SK-N-SH treated with all-trans-retinoic acid at 6 μM for 48 hours (cell line): ENCODE data around the gene CCDC93.

Experiments used
- ATAC-seq: fragments of 200-7000 bp; cut with Tn5 transposase; 3 replicates; pipeline ENCODE4 v1.9.1; 2020; ENCODE audit warnings: mild to moderate bottlenecking, moderate library complexity
- ARNTL ChIP-seq: fragments of 450-650 bp; formaldehyde crosslinking; IDR thresholded peaks from 2 replicates; pipeline ENCODE4 v1.5.0; 2020; ENCODE audit warnings: low read depth, mild to moderate bottlenecking, moderate library complexity, borderline replicate concordance
- BACH2 ChIP-seq: fragments of 250-450 bp; sonication (Bioruptor Pico); IDR thresholded peaks from 2 replicates; pipeline ENCODE4 v1.9.0; 2021; ENCODE audit warnings: mild to moderate bottlenecking, borderline replicate concordance
- CSDC2 ChIP-seq: fragments of 250-450 bp; sonication (Bioruptor Pico); IDR thresholded peaks from 2 replicates; pipeline ENCODE4 v1.5.0; 2020; ENCODE audit warnings: mild to moderate bottlenecking, moderate library complexity
- ESRRG ChIP-seq: fragments of 250-450 bp; sonication (Bioruptor Pico); IDR thresholded peaks from 2 replicates; pipeline ENCODE4 v1.6.1; 2021; ENCODE audit warnings: mild to moderate bottlenecking
- GLIS3 ChIP-seq: fragments of 250-450 bp; sonication (Bioruptor Pico); IDR thresholded peaks from 2 replicates; pipeline ENCODE4 v1.5.0; 2020; ENCODE audit warnings: mild to moderate bottlenecking, moderate library complexity
- ISL1 ChIP-seq: fragments of 250-450 bp; sonication (Bioruptor Pico); IDR thresholded peaks from 2 replicates; pipeline ENCODE4 v2.1.2; 2022; ENCODE audit warnings: mild to moderate bottlenecking, moderate library complexity
- OSR1 ChIP-seq: fragments of 250-450 bp; sonication (Bioruptor Pico); IDR thresholded peaks from 2 replicates; pipeline ENCODE4 v1.8.0; 2022; ENCODE audit warnings: moderate library complexity, mild to moderate bottlenecking, inconsistent platforms
- PATZ1 ChIP-seq: fragments of 250-450 bp; sonication (Bioruptor Pico); IDR thresholded peaks from 2 replicates; pipeline ENCODE4 v1.8.0; 2020; ENCODE audit warnings: mild to moderate bottlenecking, moderate library complexity, borderline replicate concordance
- PPARA ChIP-seq: fragments of 250-450 bp; sonication (Bioruptor Pico); IDR thresholded peaks from 2 replicates; pipeline ENCODE4 v1.5.0; 2020; ENCODE audit warnings: mild to moderate bottlenecking, borderline replicate concordance
- RARB ChIP-seq: fragments of 250-450 bp; sonication (Bioruptor Pico); IDR thresholded peaks from 2 replicates; pipeline ENCODE4 v1.8.0; 2021; ENCODE audit warnings: mild to moderate bottlenecking, moderate library complexity
- SNAI2 ChIP-seq: fragments of 250-450 bp; sonication (Bioruptor Pico); IDR thresholded peaks from 2 replicates; pipeline ENCODE4 v1.5.0; 2020; ENCODE audit warnings: mild to moderate bottlenecking, moderate library complexity
- TCF4 ChIP-seq: fragments of 250-450 bp; sonication (Bioruptor Pico); IDR thresholded peaks from 2 replicates; pipeline ENCODE4 v1.8.0; 2021; ENCODE audit warnings: mild to moderate bottlenecking, moderate library complexity, borderline replicate concordance
- TOX ChIP-seq: fragments of 250-450 bp; sonication (Bioruptor Pico); IDR thresholded peaks from 2 replicates; pipeline ENCODE4 v1.8.0; 2021; ENCODE audit warnings: mild to moderate bottlenecking, moderate library complexity, borderline replicate concordance
- ZC3H10 ChIP-seq: fragments of 250-450 bp; sonication (Bioruptor Pico); IDR thresholded peaks from 2 replicates; pipeline ENCODE4 v1.5.1; 2021; ENCODE audit warnings: mild to moderate bottlenecking, moderate library complexity
- ZFP3 ChIP-seq: fragments of 250-450 bp; sonication (Bioruptor Pico); IDR thresholded peaks from 2 replicates; pipeline ENCODE4 v1.5.0; 2020; ENCODE audit warnings: mild to moderate bottlenecking, moderate library complexity
- ZFP30 ChIP-seq: fragments of 450-650 bp; formaldehyde crosslinking; IDR thresholded peaks from 2 replicates; pipeline ENCODE4 v1.5.0; 2022; ENCODE audit warnings: mild to moderate bottlenecking, moderate library complexity
- ZNF565 ChIP-seq: fragments of 450-650 bp; formaldehyde crosslinking; conservative IDR thresholded peaks from 2 replicates; pipeline ENCODE4 v1.5.0; 2020; ENCODE audit warnings: low read depth, mild to moderate bottlenecking, moderate library complexity
- ZNF70 ChIP-seq: fragments of 450-650 bp; formaldehyde crosslinking; IDR thresholded peaks from 2 replicates; pipeline ENCODE4 v1.5.0; 2020; ENCODE audit warnings: mild to moderate bottlenecking, moderate library complexity
- ZNF8 ChIP-seq: fragments of 450-650 bp; formaldehyde crosslinking; IDR thresholded peaks from 2 replicates; pipeline ENCODE4 v1.5.0; 2020; ENCODE audit warnings: mild to moderate bottlenecking, moderate library complexity
- TF ChIP-seq, protein P1 (sequence below): fragments of 250-450 bp; sonication (Bioruptor Pico); IDR thresholded peaks from 2 replicates; pipeline ENCODE4 v1.5.0; 2020; ENCODE audit warnings: mild to moderate bottlenecking, moderate library complexity
- TF ChIP-seq, protein P2 (sequence below): fragments of 250-450 bp; sonication (Bioruptor Pico); IDR thresholded peaks from 2 replicates; pipeline ENCODE4 v1.8.0; 2021; ENCODE audit warnings: low read depth, mild to moderate bottlenecking, moderate library complexity, borderline replicate concordance
- TF ChIP-seq, protein P3 (sequence below): fragments of 250-450 bp; sonication (Bioruptor Pico); IDR thresholded peaks from 2 replicates; pipeline ENCODE4 v1.5.1; 2020; ENCODE audit warnings: low read depth, mild to moderate bottlenecking, moderate library complexity
- TF ChIP-seq, protein P4 (sequence below): fragments of 250-450 bp; sonication (Bioruptor Pico); IDR thresholded peaks from 2 replicates; pipeline ENCODE4 v1.5.1; 2021; ENCODE audit warnings: mild to moderate bottlenecking, moderate library complexity

CCDC93 gene

GRCh38 chr2:117936871-117937428, 76.9 kb downstream of the CCDC93 start (continued):
- TF ChIP-seq, protein P1, sequence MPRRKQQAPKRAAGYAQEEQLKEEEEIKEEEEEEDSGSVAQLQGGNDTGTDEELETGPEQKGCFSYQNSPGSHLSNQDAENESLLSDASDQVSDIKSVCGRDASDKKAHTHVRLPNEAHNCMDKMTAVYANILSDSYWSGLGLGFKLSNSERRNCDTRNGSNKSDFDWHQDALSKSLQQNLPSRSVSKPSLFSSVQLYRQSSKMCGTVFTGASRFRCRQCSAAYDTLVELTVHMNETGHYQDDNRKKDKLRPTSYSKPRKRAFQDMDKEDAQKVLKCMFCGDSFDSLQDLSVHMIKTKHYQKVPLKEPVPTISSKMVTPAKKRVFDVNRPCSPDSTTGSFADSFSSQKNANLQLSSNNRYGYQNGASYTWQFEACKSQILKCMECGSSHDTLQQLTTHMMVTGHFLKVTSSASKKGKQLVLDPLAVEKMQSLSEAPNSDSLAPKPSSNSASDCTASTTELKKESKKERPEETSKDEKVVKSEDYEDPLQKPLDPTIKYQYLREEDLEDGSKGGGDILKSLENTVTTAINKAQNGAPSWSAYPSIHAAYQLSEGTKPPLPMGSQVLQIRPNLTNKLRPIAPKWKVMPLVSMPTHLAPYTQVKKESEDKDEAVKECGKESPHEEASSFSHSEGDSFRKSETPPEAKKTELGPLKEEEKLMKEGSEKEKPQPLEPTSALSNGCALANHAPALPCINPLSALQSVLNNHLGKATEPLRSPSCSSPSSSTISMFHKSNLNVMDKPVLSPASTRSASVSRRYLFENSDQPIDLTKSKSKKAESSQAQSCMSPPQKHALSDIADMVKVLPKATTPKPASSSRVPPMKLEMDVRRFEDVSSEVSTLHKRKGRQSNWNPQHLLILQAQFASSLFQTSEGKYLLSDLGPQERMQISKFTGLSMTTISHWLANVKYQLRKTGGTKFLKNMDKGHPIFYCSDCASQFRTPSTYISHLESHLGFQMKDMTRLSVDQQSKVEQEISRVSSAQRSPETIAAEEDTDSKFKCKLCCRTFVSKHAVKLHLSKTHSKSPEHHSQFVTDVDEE (CRISPR knock-in tag): no peak
- TF ChIP-seq ZNF8 (no peak), ZFP3 (CRISPR knock-in tag) (no peak), ARNTL (CRISPR knock-in tag) (no peak), ZFP30 (no peak), OSR1 (no peak)

DNA sequence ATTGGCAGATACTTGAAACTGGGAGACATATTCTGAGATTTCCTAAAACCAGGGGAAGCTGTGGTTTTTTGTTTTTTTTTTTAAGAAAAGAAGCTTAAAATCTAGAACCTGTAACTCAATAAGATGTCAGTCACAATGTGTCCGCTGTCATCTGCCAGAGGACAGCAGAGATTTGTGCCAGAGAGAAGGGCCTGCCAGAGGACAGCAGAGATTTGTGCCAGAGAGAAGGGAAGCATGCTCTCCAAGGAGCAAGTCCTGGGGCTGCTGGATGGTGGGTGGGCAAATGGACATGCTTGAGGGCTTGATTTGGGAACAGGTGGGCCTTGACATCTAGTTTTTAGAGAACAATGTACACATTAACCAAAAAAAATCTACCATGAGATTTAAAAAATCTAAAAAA, 77.9 kb downstream of the CCDC93 start:
- no peak for TF ChIP-seq CSDC2 (CRISPR knock-in tag)
- no peak for TF ChIP-seq PPARA
- TF ChIP-seq RARB: no peak
- no peak for TF ChIP-seq GLIS3
- no peak for TF ChIP-seq ESRRG (CRISPR knock-in tag)
- TF ChIP-seq, protein P2, sequence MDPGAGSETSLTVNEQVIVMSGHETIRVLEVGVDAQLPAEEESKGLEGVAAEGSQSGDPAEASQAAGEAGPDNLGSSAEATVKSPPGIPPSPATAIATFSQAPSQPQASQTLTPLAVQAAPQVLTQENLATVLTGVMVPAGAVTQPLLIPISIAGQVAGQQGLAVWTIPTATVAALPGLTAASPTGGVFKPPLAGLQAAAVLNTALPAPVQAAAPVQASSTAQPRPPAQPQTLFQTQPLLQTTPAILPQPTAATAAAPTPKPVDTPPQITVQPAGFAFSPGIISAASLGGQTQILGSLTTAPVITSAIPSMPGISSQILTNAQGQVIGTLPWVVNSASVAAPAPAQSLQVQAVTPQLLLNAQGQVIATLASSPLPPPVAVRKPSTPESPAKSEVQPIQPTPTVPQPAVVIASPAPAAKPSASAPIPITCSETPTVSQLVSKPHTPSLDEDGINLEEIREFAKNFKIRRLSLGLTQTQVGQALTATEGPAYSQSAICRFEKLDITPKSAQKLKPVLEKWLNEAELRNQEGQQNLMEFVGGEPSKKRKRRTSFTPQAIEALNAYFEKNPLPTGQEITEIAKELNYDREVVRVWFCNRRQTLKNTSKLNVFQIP (CRISPR knock-in tag): no peak
- TF ChIP-seq ZNF70 (CRISPR knock-in tag): no peak
- no peak for TF ChIP-seq TCF4
- no peak for TF ChIP-seq ARNTL (CRISPR knock-in tag)
- TF ChIP-seq OSR1: no peak
- TF ChIP-seq, protein P3, sequence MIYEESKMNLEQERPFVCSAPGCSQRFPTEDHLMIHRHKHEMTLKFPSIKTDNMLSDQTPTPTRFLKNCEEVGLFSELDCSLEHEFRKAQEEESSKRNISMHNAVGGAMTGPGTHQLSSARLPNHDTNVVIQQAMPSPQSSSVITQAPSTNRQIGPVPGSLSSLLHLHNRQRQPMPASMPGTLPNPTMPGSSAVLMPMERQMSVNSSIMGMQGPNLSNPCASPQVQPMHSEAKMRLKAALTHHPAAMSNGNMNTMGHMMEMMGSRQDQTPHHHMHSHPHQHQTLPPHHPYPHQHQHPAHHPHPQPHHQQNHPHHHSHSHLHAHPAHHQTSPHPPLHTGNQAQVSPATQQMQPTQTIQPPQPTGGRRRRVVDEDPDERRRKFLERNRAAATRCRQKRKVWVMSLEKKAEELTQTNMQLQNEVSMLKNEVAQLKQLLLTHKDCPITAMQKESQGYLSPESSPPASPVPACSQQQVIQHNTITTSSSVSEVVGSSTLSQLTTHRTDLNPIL (CRISPR knock-in tag): no peak
- TF ChIP-seq ZFP3 (CRISPR knock-in tag): no peak
- no peak for TF ChIP-seq BACH2 (CRISPR knock-in tag)
- TF ChIP-seq ZFP30: no peak
- no peak for TF ChIP-seq ZNF565 (CRISPR knock-in tag)
- TF ChIP-seq, protein P4, sequence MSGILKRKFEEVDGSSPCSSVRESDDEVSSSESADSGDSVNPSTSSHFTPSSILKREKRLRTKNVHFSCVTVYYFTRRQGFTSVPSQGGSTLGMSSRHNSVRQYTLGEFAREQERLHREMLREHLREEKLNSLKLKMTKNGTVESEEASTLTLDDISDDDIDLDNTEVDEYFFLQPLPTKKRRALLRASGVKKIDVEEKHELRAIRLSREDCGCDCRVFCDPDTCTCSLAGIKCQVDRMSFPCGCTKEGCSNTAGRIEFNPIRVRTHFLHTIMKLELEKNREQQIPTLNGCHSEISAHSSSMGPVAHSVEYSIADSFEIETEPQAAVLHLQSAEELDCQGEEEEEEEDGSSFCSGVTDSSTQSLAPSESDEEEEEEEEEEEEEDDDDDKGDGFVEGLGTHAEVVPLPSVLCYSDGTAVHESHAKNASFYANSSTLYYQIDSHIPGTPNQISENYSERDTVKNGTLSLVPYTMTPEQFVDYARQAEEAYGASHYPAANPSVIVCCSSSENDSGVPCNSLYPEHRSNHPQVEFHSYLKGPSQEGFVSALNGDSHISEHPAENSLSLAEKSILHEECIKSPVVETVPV (CRISPR knock-in tag): no peak
- TF ChIP-seq ZNF8: no peak
- TF ChIP-seq ZC3H10: no peak
- TF ChIP-seq, protein P1 (CRISPR knock-in tag): no peak
- no peak for TF ChIP-seq SNAI2 (CRISPR knock-in tag)
- ATAC-seq: no peak

DNA sequence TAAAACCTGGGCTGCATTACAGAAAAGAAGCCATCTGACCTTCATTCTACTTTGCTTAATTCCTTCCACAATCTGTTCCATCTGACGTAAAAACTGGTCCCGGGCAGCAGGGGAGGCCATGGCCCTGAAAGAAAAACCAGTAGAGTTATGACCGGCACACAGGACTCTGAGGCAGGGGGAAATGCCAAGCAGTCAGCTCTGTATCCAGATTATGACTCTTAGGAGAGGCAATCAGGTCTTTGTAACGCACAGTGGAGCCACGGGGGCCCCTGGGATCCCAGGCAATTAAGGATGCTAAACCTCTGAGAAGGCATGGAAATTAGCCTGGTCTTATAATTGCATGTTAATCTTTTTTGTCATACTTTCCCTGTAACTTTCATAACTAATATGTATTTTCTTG, 78.4 kb downstream of the CCDC93 start:
- no peak for ATAC-seq
- TF ChIP-seq ZNF8: no peak
- no peak for TF ChIP-seq PPARA
- TF ChIP-seq, protein P3 (CRISPR knock-in tag): no peak
- no peak for TF ChIP-seq SNAI2 (CRISPR knock-in tag)
- TF ChIP-seq ZC3H10: no peak
- TF ChIP-seq ZFP3 (CRISPR knock-in tag): no peak
- TF ChIP-seq OSR1: no peak
- no peak for TF ChIP-seq RARB
- no peak for TF ChIP-seq PATZ1 (CRISPR knock-in tag)
- no peak for TF ChIP-seq TOX
- no peak for TF ChIP-seq ISL1 (CRISPR knock-in tag)
- TF ChIP-seq, protein P2 (CRISPR knock-in tag): no peak
- TF ChIP-seq TCF4: no peak
